ENCODE results near the gene INO80E. TPM values are rescaled to one million over a fixed set of nuclear protein-coding genes. Genes with fewer than 3 reads are reported as not detected.
A peak's percentile ranks its signal among the peaks of the same experiment; 100 is the strongest.

The INO80E gene
- total RNA-seq, 2 experiments from 2014 or later: 113 to 118 TPM

DNA sequence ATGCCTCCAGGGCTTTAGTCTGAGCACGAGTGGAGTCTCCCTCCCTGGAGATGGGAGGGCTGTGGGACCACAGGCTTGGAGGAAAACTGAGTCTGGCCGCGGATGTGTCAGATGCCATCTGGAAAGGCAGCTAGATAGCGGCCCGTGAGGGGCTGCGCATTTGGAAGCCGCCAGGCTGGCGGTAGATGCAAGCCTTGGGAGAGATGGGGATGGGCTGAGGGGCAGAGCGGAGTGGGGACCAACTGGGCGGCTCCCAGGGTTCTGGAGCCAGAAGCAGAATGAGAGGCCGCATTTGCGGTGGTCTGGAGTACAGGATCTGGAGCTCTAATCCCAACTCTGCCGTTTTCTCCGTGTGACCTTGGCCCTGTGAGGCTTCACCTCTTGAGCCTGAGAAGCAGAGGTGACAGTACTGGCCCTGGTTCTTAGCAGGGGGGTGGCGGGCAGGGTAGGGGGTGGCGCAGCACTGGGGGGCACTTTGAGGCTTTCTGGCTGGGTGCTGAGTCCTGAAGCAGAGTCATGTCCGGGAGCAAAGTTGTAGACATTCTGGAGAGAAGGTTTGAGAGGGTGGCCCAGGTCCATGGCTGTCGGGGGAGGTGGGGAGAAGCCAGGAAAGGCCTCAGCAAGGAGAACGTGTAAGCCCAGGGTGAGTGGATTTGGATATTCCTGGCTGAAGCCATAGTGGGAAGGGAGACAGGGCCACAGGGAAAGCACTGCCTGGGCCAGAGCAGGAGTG lies 6.7 kb downstream of the INO80E start:
- no peaks in the 10 kb centered on the region for H3K9me3 Mint-ChIP-seq
- no peak overlapping the region for H3K27ac Mint-ChIP-seq
- no peak overlapping the region for H3K4me3 Mint-ChIP-seq
- POLR2A ChIA-PET: interaction anchor here (0.8 kb wide), 1 partner anchor 26 kb away, joined by 3 read pairs; no protein-coding TSS in a partner anchor
- H3K36me3 Mint-ChIP-seq: peaks cover 9% of the 10 kb centered on the region
- H3K27me3 Mint-ChIP-seq: no peaks in the 10 kb centered on the region
- H3K4me1 Mint-ChIP-seq: peaks cover 10% of the 10 kb centered on the region
- DNase-seq (no peak), ATAC-seq (ENCODE audit: low read depth) (no peak)

DNA sequence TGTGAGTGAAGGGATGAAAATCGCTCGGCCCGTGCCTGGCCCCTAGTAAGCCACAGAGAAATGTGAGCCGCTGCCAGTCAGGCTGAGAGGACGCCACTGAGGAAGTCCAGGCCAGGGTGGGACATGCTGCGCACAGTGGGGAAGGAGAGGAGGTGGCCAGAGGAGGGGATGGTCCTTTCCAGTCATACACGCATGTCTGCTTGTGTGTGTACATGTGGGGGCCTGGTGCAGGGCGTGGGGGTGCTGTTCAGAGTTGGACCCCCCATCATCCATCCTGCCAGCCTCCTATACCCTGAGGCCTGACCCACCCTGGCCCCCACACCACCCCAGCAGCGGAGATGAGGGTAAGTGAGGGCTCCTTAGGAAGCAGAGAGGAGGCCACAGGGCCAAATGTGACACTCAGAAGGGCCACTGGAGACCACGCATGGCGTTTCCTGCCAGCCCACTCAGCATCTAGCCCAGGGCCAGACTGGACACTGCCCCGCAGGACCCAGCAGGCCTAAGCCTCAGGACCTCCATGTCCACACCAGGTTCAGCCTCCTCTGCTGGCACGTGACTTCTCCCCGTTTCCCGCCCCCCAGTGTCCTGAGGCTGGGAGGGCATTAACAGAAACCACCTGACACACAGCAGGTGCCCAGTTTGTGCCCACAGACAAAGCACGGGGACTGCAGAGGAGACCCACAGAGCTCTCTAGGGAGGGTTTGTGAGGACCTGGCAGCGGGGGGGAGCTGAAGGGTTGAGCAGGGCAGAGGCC lies 7.8 kb downstream of the INO80E start:
- POLR2A ChIA-PET: interaction anchor here (1.3 kb wide), 2 partner anchors 7 to 10 kb away, joined by 3 to 4 read pairs; no protein-coding TSS in a partner anchor
- Mint-ChIP-seq H3K9me3 (no peaks in the 10 kb centered on the region), H3K36me3 (peaks cover 2% of the 10 kb centered on the region), H3K4me1 (peaks cover 7% of the 10 kb centered on the region), H3K4me3 (no peak overlapping the region), H3K27me3 (no peaks in the 10 kb centered on the region), H3K27ac (no peak overlapping the region)
- DNase-seq (no peak), ATAC-seq (ENCODE audit: low read depth) (no peak)

DNA sequence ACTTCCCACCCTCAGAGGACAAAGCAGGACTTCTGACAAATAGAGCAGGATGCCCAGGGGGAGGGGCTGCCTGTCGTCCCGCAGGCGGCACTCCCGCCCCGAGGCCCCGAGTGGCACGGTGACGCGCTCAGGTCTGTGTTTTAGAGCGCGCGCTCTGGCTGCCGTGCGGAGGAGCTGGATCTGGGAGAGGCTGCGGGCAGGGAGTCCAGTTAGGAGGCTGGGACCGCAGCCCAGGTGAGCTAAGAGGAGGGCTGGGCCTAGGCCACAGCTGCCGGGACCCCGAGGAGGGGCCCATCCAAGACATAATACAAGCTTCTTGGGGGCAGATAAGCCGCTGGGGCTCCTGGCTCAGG lies 8.4 kb downstream of the INO80E start:
- H3K27ac Mint-ChIP-seq: no peak overlapping the region
- peaks cover 2% of the 10 kb centered on the region for H3K27me3 Mint-ChIP-seq
- no peak for DNase-seq
- POLR2A ChIA-PET: interaction anchor here (1.3 kb wide), 2 partner anchors 8 to 11 kb away, joined by 3 to 4 read pairs; no protein-coding TSS in a partner anchor
- H3K4me3 Mint-ChIP-seq: no peak overlapping the region
- ATAC-seq (ENCODE audit: low read depth): no peak
- H3K4me1 Mint-ChIP-seq: peaks cover 7% of the 10 kb centered on the region
- peaks cover 2% of the 10 kb centered on the region for H3K36me3 Mint-ChIP-seq
- H3K9me3 Mint-ChIP-seq: no peaks in the 10 kb centered on the region

DNA sequence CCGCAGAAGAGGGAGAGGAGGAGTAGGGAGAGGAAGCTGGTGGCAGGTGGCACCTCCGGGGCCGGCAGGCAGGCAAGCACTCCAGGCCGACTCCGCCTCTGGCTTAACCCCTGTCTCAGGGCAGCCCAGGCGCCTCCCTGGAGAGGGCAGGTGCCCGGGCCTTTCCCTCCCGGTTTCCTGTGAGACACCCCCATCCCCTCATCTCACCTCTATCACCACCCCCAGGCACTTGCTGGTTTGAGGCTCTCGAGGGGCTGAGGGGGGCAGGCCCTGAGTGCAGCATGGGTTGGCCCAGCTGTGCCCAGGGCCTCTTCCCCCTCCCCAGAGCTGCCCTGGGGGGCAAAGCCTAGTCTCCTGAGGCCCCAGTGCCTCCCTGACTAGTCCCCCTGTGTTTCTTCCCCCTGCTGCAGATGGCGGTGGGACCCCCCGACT lies 8.8 kb downstream of the INO80E start:
- DNase-seq: no peak
- Mint-ChIP-seq H3K4me1 (peaks cover 4% of the 10 kb centered on the region), H3K9me3 (no peaks in the 10 kb centered on the region), H3K27ac (no peak overlapping the region), H3K36me3 (peaks cover 2% of the 10 kb centered on the region), H3K4me3 (no peak overlapping the region), H3K27me3 (peaks cover 2% of the 10 kb centered on the region)
- POLR2A ChIA-PET: interaction anchor here (1.0 to 1.3 kb wide), 3 partner anchors 8 to 197 kb away, joined by 3 to 4 read pairs (median 3); no protein-coding TSS in a partner anchor
- no peak for ATAC-seq (ENCODE audit: low read depth)

DNA sequence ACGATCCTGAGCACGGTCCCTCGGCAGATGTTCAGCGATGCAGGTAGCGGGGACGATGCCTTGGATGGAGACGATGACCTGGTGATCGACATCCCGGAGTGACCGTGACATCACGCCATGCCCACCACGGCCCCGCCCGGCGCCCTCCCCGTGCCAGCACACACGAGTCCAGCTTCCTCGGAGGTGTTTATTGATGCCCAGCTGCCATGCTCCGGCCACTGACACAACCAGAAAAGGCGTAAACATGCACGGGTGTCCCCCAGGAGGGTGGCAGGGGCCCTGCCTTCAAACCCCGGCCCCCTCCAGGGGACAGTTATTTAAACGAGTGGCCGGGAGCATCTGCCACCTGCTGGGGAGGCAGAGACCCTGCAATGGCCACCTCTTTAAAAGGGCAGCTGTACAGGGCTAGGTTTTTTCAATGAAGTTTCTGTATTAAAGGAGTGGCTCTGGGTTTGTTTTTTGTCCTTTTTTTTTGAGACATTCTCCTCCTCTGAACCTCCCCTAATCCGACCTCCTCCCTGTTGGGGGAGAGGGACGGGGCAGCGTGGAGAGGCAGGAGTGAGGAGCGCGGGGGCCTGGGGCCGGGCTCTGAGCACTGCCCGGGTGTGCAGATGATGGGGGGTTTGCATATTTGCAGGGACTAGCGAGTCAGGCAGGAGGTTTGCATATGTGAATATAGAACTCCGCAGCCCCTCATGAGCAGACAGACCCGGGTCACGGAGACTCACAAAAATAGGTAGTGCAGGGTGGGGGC lies 9.5 kb downstream of the INO80E start:
- H3K4me1 Mint-ChIP-seq: peaks cover 3% of the 10 kb centered on the region
- ATAC-seq (ENCODE audit: low read depth) (peak; percentile 62), DNase-seq (no peak)
- no peak overlapping the region for H3K27ac Mint-ChIP-seq
- POLR2A ChIA-PET: interaction anchor here (0.6 to 1.3 kb wide), 7 partner anchors 9 to 197 kb away, joined by 3 to 4 read pairs (median 3); partner anchors contain the start of gene TAOK2
- H3K9me3 Mint-ChIP-seq: no peaks in the 10 kb centered on the region
- H3K36me3 Mint-ChIP-seq: peaks cover 2% of the 10 kb centered on the region
- H3K27me3 Mint-ChIP-seq: peaks cover 8% of the 10 kb centered on the region
- no peak overlapping the region for H3K4me3 Mint-ChIP-seq

DNA sequence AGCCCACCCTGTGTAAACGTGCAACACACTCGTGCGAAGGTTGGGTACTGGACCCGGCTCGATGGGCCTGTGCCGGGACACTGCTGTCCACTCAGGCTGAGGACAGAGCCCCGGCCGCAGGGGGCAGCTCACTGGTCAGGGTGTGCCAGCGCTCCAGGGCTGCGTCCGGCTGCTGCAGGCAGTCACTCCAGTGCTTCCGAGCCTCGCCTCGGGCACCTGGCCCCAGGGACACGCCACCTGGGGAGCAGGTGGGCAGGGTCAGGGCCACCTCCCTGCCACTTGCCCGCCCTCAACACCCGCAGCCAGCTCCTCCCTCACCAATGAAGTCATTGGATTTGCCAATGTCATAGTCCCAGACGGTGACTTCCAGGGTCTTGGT lies 10.0 kb downstream of the INO80E start:
- no peak overlapping the region for H3K27ac Mint-ChIP-seq
- peaks cover 3% of the 10 kb centered on the region for H3K4me1 Mint-ChIP-seq
- H3K27me3 Mint-ChIP-seq: peaks cover 9% of the 10 kb centered on the region
- H3K36me3 Mint-ChIP-seq: peaks cover 2% of the 10 kb centered on the region
- no peak overlapping the region for H3K4me3 Mint-ChIP-seq
- ATAC-seq (ENCODE audit: low read depth): no peak
- POLR2A ChIA-PET: interaction anchor here (0.6 to 1.0 kb wide), 5 partner anchors 12 to 198 kb away, joined by 3 read pairs; partner anchors contain the start of gene TAOK2
- H3K9me3 Mint-ChIP-seq: no peaks in the 10 kb centered on the region
- no peak for DNase-seq

DNA sequence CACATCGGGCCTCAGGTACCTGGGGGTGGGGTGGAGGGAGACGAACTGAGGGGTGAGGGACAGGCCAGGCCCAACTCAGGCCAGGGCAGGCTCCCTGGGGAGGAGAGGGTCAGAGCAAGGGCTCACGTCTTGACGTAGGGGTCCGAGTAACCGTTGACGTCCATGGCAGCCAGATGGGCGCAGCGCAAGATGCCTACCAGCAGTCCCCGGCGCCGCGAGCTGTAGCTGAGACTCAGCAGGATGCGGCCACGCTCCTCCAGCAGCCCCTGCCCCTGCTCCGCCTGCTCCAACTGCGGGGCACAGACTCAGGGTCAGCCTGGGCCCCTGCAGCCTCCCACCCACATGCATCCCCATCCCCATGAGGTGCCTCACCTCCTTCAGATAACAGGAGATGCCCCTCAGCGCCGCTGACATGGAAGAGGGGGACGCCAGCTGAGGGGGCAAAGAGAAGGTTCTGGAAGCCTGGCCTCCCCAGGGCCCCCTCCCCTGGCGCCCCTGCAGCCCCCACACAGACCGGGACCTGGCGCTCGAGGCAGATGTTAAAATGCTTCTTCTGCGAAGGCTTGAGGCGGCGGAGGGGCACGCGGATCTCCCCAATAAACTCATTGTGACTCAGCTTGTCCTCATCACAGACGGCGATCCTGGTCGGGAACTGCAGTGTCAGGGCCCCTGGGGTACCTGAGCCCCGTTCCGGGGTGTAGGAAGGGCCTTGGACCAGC lies 10.8 kb downstream of the INO80E start:
- Mint-ChIP-seq H3K27ac (no peak overlapping the region), H3K9me3 (no peaks in the 10 kb centered on the region), H3K4me3 (no peak overlapping the region), H3K36me3 (peaks cover 2% of the 10 kb centered on the region), H3K4me1 (peaks cover 3% of the 10 kb centered on the region), H3K27me3 (peaks cover 15% of the 10 kb centered on the region)
- DNase-seq: no peak
- POLR2A ChIA-PET: no interaction called here
- no peak for ATAC-seq (ENCODE audit: low read depth)

DNA sequence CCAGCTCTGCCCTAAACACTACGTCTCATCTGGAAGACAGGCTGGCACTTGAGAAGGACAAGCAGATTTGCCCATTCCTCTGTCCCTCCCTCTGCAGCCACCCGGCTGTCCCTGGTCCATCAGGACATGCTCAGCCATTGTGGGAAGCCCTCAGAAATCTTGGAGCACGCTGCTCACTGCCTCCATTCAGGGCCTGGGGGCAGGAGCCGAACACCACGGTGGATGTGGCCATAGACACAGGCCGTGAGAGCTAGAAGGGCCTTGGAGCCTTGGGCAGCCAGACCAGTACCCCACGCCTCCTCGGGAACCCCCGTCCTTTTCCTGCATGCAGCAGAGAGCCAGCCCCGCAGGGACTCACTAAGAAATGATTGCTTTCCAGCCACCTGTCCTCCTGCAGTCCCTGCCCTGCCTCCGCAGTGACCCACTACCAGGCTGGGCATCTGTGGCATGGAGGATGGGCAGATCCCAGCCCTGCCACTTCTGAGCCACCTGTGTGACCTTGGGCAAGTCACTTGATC lies 11.4 kb downstream of the INO80E start:
- Mint-ChIP-seq H3K9me3 (no peaks in the 10 kb centered on the region), H3K4me1 (peaks cover 6% of the 10 kb centered on the region), H3K27ac (no peak overlapping the region), H3K36me3 (peaks cover 2% of the 10 kb centered on the region), H3K27me3 (peaks cover 21% of the 10 kb centered on the region), H3K4me3 (no peak overlapping the region)
- ATAC-seq (ENCODE audit: low read depth) (no peak), DNase-seq (no peak)
- POLR2A ChIA-PET: no interaction called here

DNA sequence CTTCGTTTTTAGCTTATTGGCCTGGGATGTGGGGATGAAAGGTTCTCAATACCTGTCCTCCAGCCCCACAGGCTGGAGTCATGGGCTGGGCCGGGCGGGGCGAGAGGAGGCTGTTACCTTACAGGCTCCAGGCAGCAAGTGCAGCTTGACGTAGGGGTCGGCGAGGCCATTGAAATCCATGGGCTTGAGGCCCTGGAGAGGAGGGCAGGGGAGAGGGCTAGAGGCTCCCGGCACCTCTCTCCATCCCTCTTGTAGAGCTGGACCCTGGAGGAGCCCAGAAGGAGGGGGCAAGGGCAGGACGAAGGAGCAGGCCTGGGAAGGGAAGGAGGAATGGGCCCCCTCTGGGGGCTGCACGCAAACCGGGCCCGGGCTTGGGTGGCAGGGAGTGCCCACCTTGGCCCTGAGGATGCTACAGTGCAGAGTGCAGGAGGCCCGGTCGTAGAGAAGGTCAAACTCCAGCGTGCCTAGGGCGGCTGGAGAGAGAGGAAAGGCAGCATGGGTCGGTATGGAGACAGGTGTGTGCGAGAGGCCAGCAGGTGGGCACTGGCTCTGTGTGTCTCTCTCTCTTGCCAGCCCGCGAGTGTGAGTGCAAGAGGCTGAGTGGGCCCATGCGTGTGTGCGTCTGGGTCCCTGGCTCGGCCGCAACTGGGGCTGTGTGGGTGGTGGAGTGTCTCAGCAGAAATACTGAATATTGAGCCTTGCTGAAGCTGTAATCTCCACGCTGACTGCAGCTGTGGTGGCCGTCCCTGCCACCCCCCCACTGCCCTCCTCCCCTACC lies 13.2 kb downstream of the INO80E start:
- POLR2A ChIA-PET: no interaction called here
- Mint-ChIP-seq H3K36me3 (no peaks in the 10 kb centered on the region), H3K27me3 (peaks cover 30% of the 10 kb centered on the region), H3K9me3 (no peaks in the 10 kb centered on the region), H3K27ac (no peak overlapping the region), H3K4me1 (peaks cover 3% of the 10 kb centered on the region), H3K4me3 (no peak overlapping the region)
- ATAC-seq (ENCODE audit: low read depth) (no peak), DNase-seq (no peak)

DNA sequence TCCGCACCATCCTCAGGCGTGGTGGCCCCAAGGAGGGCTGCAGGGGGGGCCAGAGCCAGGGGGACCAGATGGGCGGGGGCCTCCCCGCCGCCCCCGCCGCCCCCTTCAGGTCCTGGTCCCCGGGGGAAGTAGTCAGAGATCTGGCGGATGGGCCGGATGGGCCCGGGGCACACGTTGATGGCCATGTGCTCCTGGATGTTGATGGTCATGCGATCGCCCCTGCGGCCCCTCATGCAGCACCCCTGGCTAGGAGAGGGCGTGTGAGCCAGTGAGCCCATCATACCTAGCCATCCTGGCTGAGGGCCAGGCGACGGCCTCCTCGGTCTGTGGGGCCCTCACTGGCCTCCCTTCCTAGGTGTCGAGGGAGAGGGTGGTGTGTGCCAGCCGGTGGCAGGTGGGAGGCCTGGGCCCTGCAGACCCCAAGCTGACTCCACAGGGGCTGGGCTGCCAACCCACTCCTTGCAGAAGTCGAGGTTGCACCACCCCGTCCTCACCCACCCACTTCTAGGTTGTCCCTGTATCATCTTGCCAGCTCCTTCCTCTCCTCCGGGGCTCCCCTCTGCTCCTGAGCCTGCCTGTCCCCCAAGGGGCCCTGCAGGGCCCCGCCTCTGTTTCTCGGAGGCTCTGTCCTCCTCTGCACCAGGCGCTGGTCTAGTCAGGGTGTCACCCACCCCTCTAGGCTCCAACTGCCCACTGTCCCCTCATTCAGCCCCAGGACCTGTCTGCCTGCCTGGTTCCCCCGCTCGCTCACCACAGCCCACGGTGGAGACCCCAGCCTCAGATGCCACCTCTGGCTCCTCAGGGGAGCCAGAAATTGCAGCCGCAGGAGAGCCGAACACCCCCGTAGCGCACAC lies 14.2 kb downstream of the INO80E start:
- DNase-seq: no peak
- POLR2A ChIA-PET: interaction anchor here (1.5 kb wide), 1 partner anchor 84 kb away, joined by 3 read pairs; the partner anchor contains the start of gene KCTD13
- peak overlapping the region; percentile 64 for H3K4me3 Mint-ChIP-seq
- no peak overlapping the region for H3K27ac Mint-ChIP-seq
- peaks cover 32% of the 10 kb centered on the region for H3K27me3 Mint-ChIP-seq
- no peak for ATAC-seq (ENCODE audit: low read depth)
- H3K36me3 Mint-ChIP-seq: no peaks in the 10 kb centered on the region
- H3K4me1 Mint-ChIP-seq: peaks cover 3% of the 10 kb centered on the region
- H3K9me3 Mint-ChIP-seq: no peaks in the 10 kb centered on the region

Data from activated naive CD8-positive, alpha-beta T cell treated with anti-CD3 and anti-CD28 coated beads, Interleukin-2, amount 10 ng/mL, durations not matched to agents 7 days and 5 days (primary cell).